RWPE2 (cell line): ENCODE measurements around the gene DSCAML1.

Experiments used
- ATAC-seq: fragments of 200-7000 bp; cut with Tn5 transposase; 3 replicates; pipeline ENCODE4 v1.9.1; 2021; ENCODE audit warnings: low read depth
- DNase-seq: peaks from one replicate; pipeline ENCODE4 v3.0.0-alpha.2; 2020; ENCODE audit warnings: low spot score
- H3K27ac ChIP-seq: fragments of 450-650 bp; 2 replicates; pipeline ENCODE4 v1.5.1; 2017; ENCODE audit warnings: mild to moderate bottlenecking; ENCODE audit not compliant: poor library complexity, severe bottlenecking
- H3K27me3 ChIP-seq: fragments of 250-450 bp; sonication (Bioruptor Pico); 2 replicates; pipeline ENCODE4 v1.5.1; 2021; ENCODE audit warnings: mild to moderate bottlenecking, moderate library complexity; ENCODE audit not compliant: insufficient read depth, poor library complexity, severe bottlenecking
- H3K36me3 ChIP-seq: fragments of 250-450 bp; sonication (Bioruptor Pico); 2 replicates; pipeline ENCODE4 v1.5.1; 2020; ENCODE audit warnings: low read depth, mild to moderate bottlenecking, moderate library complexity
- H3K4me1 ChIP-seq: fragments of 250-450 bp; sonication (Bioruptor Pico); 2 replicates; pipeline ENCODE4 v1.5.1; 2021; ENCODE audit warnings: mild to moderate bottlenecking, moderate library complexity; ENCODE audit not compliant: insufficient read depth, poor library complexity, severe bottlenecking
- H3K4me3 ChIP-seq: fragments of 250-450 bp; sonication (Bioruptor Pico); 2 replicates; pipeline ENCODE4 v1.5.1; 2021; ENCODE audit warnings: mild to moderate bottlenecking, moderate library complexity; ENCODE audit not compliant: severe bottlenecking
- H3K9me3 ChIP-seq: fragments of 250-450 bp; sonication (Bioruptor Pico); 2 replicates; pipeline ENCODE4 v1.5.1; 2021; ENCODE audit warnings: mild to moderate bottlenecking, moderate library complexity; ENCODE audit not compliant: severe bottlenecking
- CTCF ChIP-seq: fragments of 450-650 bp; IDR thresholded peaks from one replicate; pipeline ENCODE4 v1.5.1; 2017; ENCODE audit warnings: mild to moderate bottlenecking, moderate library complexity; ENCODE audit not compliant: poor library complexity, severe bottlenecking

Gene DSCAML1

GRCh38 chr11:117394221-117394925, 402.6 kb downstream of the DSCAML1 start:
- DNase-seq: no peak
- H3K27me3 ChIP-seq: no peaks in the 10 kb centered on the region
- no peaks in the 10 kb centered on the region for H3K9me3 ChIP-seq
- peaks cover 53% of the 10 kb centered on the region for H3K36me3 ChIP-seq
- H3K4me1 ChIP-seq: no peaks in the 10 kb centered on the region
- ATAC-seq: no peak
- no peak overlapping the region for H3K4me3 ChIP-seq
- H3K27ac ChIP-seq: no peak overlapping the region
- no peak for TF ChIP-seq CTCF

GRCh38 chr11:117392979-117393378, 404.0 kb downstream of the DSCAML1 start:
- TF ChIP-seq CTCF: no peak
- ATAC-seq (no peak), DNase-seq (no peak)
- no peak overlapping the region for H3K27ac ChIP-seq
- no peaks in the 10 kb centered on the region for H3K9me3 ChIP-seq
- H3K27me3 ChIP-seq: no peaks in the 10 kb centered on the region
- no peaks in the 10 kb centered on the region for H3K4me1 ChIP-seq
- no peak overlapping the region for H3K4me3 ChIP-seq
- H3K36me3 ChIP-seq: peaks cover 48% of the 10 kb centered on the region

- TF ChIP-seq CTCF: no peak
Observed at GRCh38 chr11:117392001-117392690, 404.9 kb downstream of the DSCAML1 start.

GRCh38 chr11:117391181-117391580, 405.8 kb downstream of the DSCAML1 start:
- ATAC-seq (no peak), DNase-seq (no peak)
- no peaks in the 10 kb centered on the region for H3K27me3 ChIP-seq
- H3K9me3 ChIP-seq: no peaks in the 10 kb centered on the region
- TF ChIP-seq CTCF: no peak
- no peaks in the 10 kb centered on the region for H3K4me1 ChIP-seq
- H3K4me3 ChIP-seq: no peak overlapping the region
- no peak overlapping the region for H3K27ac ChIP-seq
- H3K36me3 ChIP-seq: peaks cover 43% of the 10 kb centered on the region

More at GRCh38 chr11:117392001-117392690, 404.9 kb downstream of the DSCAML1 start:
- DNase-seq (no peak), ATAC-seq (no peak)
- H3K27ac ChIP-seq: no peak overlapping the region
- peaks cover 48% of the 10 kb centered on the region for H3K36me3 ChIP-seq
- no peaks in the 10 kb centered on the region for H3K9me3 ChIP-seq
- no peaks in the 10 kb centered on the region for H3K4me1 ChIP-seq
- no peaks in the 10 kb centered on the region for H3K27me3 ChIP-seq
- no peak overlapping the region for H3K4me3 ChIP-seq

- Histone ChIP-seq H3K36me3 (peaks cover 44% of the 10 kb centered on the region), H3K27me3 (no peaks in the 10 kb centered on the region)
- no peak for ATAC-seq
Observed at GRCh38 chr11:117390743-117391142, 406.3 kb downstream of the DSCAML1 start.

More at GRCh38 chr11:117390743-117391142, 406.3 kb downstream of the DSCAML1 start:
- H3K9me3 ChIP-seq: no peaks in the 10 kb centered on the region
- TF ChIP-seq CTCF: no peak
- H3K4me1 ChIP-seq: no peaks in the 10 kb centered on the region
- no peak for DNase-seq
- H3K27ac ChIP-seq: no peak overlapping the region
- H3K4me3 ChIP-seq: no peak overlapping the region
